Cerebellar nuclear complex (tissue), 1 donor: ENCODE data around the gene COX20.

Source experiments
- DNase-seq, 2 experiments: peaks; one replicate each; lab custom pipeline; 2025; lab: John Stamatoyannopoulos, UW

COX20 gene

DNA sequence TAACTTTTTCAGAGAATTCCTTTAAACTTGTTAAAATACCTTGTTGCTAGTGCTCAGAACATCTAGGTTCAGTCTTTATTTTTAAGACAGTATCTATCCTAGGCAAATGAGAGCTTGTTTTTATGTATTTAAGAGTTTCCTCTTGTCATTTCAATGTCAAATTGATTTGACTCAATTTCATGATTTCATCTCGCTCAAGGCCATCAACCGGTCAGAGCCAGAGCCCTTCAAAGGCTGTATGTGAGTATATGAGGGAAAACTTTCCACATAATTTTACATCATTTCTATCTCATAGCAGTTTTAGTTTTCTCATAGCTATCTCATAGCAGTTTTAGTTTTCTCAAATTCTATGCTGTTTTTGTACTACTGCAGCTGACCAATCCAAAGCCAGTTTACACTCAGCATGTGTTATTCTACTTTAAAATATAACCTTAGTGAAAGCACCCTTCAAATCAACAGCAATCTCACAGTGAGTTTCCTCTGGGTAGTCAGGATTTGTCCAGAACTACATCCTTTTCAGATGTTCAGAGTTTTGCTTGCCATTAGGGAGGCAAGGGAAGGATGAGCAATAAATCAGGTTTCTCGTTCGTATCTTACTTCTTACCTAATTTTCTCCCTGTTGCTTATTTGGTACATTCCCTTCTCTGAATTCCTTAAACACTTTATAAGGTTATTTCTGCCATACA lies 16.2 kb downstream of the COX20 start:
- DNase-seq, result no peak

DNA sequence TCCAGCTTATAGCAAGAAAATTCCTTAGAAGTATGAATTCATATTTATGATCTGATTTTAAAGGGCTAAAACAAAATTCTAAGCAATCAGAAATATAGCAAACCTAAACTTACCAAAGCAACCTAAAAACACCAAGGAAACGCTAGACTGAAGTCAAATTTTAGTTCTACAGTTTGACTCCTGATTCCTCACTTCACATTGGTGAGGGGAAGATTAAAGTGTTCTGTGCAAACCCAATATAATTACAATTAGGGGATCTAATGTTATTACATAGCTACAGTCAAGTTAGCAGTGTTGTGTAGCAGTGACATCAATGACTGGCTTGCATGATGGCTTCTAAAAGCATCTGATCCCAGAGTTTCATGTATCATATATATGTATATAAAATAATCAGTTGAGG lies 17.2 kb downstream of the COX20 start:
- no peak for DNase-seq

DNA sequence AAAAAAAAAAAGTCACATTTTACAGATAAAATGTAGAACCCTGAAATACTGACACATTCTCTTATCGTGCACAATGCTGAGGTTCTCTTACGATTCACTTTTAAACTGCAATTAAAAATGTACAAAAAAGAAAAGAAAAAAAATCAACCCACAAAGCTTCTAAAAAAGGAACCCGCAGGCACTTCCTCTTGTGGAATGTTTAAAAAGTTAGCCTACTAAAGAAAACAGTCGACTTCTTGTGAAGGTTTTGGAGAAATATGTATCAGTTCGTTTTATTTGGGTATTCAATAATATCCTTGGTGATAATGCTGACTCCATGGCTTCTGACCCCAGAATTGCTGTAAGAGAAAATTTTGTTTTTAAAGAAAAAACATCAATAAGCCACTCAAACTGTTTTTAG lies 18.7 kb downstream of the COX20 start:
- DNase-seq, result no peak

DNA sequence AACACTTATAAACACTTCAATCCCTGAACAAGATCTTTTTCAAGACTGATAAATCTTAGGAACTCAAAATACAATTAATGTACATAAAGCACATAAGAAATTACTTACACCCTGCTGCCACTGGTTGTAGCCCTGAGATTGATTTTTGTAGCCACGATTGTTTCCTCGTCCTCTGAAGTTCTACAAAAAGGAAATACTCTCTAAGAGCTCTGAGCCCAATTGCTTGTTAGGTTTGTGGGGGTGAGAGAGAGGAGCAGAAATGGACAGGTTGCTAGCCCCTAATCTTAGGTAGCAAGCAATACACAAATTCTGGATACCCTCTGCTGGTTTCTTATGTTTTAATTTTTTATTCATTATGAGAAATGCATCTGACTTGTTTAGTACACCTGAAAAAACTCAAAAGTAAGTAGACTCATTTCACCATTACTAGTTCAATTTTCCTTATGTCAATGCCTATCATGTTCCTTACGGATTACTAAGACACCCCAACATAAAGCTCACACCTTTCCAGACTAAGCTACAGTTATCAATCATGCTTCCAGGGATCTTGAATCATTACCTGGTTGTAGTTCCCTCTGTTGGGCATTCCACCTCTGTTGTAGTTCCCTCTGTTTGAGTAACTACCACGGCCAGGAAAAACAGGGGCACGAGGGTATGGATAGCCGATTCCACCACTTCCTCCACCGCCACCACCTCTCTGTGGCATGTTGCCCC lies 19.6 kb downstream of the COX20 start:
- no peak for DNase-seq

DNA sequence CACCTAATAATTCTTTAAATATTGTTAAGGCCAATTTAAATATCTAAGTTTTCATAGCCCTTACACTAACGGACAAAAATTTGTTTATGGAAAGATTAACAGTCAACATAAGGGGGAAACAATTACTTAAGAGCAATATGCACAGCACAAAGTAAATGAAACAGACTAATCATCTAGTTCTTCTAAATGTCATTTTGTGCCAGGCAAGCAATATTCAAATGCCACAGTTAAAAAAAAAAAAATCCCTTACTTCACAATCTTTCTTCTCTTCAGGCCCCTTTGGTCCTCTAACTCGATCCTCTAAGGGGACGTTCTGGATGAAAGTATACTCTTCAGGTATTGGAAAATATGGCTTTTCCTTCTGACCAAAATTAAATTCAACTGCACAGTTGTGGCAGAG lies 22.3 kb downstream of the COX20 start:
- no peak for DNase-seq

DNA sequence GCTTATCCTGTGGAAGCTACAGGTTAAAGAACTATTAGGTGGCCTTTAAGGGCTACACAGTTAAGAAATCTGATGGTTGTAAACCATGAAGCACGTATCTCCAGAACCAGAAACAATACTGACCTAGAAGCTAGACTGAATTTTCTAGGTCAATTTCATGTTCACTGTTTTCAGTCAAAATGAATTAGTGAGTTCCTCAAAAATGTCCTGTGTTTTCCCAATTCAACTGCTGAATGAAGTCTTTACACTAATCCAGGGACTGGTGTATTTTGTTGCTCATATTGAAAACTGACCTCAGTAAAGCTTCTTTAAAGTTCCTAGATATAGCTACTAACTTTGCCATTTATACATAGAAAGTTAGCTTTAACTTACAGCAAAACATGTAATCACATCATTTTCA lies 22.9 kb downstream of the COX20 start:
- no peak for DNase-seq

DNA sequence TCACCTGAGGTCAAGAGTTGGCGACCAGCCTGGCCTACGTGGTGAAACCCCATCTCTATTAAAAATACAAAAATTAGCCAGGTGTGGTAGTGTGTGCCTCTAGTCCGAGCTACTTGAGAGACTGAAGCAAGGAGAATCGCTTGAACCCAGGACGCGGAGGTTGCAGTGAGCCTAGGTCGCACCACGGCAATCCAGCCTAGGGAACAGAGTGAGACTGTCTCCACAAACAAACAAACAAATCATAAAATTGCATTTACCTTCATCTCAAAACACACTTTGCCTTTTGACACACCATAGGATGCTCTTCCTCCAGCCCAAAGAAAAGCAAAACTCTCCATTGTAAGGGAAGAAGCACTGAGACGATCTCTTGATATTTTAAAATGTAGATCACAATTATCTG lies 24.6 kb downstream of the COX20 start:
- DNase-seq, result no peak

DNA sequence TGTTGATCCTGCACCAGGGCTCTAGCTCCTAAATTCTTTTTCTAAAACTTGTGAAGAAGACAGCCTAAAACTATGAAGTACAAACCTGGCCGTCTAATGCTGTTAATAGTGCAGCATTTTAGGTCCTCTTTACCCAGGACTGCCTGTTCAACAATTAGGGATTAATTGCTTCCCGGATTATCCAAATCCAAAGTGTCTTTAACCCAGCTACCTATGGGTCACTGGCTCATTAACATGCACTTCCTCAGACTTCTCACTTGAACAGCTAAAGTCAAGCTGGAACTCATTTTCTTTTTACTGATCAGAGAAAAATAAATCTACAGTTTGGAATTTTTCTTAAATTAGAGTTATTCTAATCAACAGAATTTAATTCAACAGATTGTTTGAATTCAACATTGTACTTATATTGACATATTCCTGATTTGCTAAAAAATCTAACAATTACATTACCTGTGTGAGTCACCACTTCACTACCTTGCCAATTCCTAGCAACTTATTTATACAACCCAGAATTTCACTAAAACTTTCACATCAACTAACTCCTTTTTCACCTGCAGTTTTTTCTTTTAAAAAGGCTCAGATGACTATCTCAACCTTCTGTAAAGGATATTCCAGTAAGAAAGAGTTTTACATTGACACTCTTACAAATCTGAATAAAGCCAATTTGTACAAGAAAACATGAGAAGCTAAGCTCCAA lies 25.6 kb downstream of the COX20 start:
- DNase-seq, result no peak

DNA sequence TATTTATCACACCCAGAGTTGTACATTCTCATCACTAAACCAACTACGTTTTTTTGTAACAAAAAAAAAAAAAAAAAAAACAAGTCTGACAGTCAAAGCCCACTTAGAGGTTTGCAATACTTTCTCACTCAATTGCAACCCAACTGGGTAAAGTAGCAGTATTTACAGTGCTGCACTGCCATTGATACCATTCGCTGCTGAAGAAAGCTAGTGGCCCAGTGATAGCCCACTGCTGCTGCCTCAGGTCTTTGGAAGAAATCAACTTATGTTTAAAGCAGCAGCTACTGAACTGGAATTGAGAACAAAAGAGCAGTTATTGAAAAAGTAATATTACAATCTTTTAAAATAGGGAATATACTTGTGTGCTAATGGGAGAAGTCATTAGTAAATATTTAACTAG lies 26.2 kb downstream of the COX20 start:
- DNase-seq, result no peak

DNA sequence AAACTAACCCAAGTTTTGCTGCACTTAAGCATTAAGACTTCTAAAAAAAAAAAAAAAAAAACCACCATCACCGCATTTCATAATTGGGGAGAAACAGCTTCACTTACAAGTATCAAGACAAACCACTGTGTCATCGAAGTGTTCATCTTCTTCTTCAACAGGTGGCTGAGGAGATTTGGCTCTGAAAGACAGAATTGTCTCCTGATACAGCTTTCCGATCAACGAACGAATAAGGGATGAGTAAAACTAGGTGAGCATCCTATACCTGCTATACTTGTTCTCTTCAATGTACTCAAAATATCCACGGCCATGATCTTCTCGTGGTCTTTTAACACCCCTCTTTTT lies 26.9 kb downstream of the COX20 start:
- no peak for DNase-seq

DNA sequence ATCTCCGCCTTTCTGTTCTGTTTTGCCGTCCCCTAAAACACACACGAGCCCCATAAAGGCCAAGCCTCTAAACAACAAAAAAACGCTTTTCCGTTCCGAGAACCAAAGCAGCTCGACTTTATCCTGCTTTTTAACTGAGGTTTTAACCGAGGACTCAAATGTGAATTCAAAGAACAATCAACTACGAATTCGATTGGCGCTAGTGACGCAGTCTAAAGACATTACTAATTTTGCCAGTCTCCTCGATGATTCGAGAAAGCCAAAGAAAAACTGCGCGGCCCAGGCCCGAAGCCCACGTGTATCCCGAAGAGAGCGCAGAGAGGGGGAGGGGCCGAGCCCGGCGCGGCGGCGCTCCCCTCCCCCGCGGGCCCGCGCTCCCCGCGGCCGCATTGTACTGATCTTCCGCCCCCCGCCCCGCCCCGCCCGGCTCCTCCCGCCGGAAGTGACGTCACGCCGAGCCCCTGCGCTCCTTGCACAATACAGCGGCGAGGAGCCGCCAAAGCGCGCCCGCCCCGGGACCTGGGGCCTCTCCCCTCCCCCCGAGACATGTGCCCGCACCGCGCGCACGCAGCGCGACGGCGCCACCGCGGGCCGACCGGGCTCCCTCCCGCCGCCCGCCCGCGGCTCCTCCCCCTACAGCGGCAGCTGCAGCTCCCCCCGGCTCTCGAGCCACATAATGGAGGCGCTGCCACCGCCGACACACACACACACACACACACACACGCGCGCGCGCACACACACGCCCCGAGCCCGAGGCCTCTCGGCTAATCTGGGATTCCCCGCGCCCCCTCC lies 27.4 kb downstream of the COX20 start:
- DNase-seq, result peak; percentile 25 to 46

DNA sequence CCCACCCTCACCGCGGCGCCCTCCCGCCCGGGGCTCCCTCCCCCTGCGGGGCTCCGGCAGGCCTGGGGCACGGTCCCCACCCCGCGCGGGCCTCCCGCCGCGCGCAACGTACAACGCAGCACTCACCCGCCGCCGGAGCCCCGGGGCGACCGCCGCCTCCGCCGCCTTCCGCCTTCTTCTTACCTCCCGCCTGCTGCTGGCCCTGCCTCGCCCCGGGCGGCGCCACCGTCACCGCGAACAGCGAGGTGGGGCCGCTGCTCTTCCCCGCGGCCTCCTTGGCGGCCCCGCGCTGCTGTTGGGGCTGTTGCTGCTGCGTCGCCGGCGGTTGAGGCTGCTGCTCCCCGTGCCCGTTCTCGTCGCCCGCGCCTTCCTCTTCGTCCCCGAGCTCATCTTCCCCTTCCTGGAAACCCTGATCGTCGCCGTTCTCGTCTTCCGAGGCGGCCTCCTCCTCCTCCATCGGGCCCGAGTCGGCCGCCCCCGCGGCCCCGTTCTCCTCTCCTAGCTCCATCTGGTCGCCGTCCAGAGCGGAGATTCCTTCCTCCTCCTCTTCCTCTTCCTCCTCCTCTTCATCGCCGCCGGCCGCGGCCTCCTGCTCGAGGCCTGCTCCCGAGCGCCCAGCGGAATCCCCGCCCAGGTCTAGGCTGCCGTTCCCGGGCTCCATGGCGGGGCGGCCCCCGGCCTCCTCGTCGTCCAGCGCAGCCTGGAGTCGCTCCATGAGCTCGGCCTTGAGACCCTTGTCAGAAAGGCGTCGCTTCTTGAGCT lies 28.2 kb downstream of the COX20 start:
- DNase-seq, result no peak

DNA sequence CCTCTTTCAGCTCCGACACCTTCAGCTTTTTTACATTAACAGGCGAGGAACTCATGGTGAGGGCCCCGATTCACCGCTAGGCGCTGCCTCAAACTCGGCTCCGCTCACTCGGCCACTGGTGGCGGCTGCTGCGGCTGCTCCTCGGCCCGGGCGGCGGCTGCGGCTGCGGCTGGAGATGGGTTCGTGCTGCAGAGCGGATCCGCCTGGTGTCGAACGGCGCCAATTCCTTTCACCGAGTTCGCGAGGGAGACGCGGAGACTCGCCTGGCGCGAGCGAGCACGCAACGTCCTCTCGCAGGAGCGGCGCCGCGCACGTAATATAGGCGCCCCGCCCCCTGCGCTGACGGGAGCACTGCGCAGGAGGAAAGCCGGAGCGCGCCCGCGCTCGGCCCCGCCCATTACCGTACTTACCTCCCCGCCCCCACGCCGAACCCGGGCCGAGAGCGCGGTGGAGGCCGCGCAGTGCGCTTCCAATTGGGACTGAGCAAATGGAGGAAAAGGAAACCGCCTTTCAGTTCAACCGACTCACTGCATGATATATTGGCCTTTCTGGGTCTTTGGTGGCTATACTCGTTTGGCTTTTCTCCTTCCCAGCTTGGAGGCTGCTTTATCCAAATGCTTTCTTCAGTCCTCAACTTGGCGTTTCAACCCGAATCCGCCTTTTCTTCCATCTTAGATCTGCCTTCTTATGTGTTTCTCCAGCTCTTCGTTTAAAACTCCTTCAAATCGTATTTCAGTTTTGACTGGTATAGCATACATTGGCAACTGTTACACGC lies 29.0 kb downstream of the COX20 start, which contains the start of gene HNRNPU:
TSS of gene HNRNPU (minus strand) at position 291 of the 775 bp plus-strand sequence. CDS start at position 55, 236 bp downstream.
- peak; percentile 74 to 87 for DNase-seq

DNA sequence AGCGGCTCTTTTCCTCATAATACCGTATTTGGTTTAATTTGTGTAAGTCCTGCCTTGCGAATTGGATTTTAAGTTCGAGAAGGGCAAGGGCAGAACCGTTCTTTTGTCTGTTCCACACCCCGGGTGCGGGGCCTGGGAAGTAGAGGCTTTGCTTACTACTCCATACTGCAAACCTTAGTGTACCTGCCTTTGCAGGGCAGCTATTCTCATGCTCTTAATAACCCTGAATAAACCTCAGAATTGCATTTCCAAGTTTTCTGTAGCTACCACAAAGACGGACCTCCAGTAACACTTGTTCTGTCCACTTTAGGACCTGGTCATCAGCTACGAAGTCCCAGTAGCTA lies 29.5 kb downstream of the COX20 start:
- no peak for DNase-seq

DNA sequence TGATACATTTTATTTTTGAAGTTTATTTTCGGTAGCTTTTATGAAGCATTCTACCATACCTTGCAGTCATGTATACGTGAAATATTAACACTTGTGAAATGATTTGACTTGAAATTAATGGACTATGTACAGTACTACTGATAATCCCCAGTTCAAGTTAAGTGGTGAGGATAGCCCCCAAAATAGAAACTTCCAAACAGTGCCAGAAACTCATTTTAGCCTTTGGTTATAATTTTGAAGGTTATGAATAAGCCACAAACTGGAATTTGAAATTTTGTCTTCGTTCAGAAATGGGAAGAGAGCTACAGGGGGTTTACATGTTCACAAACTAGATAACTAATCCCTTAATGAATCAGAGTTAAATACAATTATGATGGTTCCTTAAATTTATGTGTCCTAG lies 30.4 kb downstream of the COX20 start:
- no peak for DNase-seq

DNA sequence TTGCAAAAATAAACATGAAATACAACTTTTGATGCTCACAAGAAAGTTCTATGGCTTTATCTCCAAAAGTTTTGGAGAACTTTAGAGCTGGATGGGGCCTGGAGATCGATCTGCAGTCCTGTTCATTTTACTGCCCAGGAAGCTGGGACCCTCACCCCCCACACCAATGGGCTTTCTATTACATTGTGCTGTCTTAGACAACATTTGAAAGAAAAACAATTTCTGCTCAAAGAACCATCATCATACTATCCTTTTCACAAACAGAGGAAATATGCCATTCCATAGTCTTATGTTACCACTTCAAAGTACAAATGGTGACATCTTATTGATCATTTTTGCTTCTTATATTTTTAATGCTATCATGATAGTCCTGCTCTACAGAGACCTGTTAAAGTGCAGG lies 30.9 kb downstream of the COX20 start:
- no peak for DNase-seq

DNA sequence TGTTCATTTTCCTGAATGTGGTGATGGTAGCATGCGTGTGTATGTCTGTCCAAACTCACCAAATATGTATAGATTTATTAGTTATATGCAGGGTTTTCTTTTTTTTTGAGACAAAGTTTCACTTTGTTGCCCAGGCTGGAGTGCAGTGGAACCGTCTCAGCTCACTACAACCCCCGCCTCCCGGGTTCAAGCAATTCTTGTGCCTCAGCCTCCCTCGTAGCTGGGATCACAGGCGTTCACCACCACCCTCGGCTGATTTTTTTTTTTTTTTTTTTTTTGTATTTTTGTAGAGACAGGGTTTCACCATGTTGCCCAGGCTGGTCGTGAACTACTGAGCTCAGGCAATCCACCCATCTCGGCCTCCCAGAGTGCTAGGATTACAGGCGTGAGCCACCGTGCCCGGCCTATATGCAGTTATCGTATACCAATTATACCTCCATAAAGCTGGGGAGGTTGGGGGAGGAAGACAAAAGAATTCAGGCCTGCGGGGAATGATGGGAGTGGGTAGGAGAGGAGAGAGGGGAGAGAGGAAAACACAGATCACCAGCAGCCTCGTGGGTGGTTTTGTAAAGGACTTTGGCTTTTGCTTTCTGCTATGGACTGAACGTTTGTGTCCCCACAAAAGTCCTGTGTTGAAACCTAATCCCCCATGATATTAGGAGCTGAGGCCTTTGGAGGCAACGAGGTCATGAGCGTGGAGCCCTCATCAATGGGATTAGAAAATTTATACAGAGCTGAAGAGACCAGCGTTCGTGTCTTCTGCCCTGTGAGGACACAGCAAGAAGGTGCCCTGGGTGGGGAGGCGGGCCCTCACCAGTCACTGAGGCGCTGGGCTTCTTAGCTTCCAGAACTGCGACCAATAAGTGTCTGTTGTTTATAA lies 33.3 kb downstream of the COX20 start:
- no peak for DNase-seq

DNA sequence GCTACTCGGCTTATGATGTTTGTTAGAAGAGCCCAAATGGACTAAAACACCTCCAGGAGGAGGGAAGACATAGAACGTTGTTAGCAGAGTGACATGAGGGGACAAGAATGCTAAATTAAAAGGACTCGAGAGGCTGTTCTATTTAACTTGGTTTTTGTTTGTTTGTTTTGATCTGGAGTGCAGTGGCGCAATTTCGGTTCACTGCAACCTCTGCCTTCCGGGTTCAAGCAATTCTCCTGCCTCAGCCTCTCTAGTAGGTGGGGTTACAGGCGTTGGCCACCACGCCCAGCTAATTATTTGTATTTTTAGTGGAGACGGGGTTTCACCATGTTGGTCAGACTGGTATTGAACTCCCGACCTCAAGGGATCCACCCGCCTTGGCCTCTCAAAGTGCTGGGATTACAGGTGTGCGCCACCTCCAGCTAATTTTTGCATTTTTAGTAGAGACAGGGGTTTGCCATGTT lies 33.9 kb downstream of the COX20 start:
- DNase-seq, result no peak

DNA sequence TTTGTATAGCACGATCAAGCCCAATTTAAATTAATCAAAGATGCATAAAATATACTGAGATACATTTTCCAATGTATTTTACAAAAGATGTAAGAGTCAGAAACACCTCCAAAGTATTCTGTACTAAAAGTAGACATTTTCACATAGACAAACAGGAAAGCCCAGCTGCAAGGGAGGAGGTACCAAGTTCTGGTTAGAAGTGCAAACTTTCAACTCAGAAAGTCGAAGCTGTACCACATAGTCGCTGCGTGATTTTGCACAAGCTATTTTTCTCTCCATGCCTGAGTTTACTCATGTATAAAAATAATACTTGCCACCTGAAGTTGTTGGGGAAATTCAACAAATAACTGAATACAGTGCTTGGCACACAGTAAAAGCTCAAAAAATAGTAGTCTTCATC lies 34.5 kb downstream of the COX20 start:
- no peak for DNase-seq
